NCI-H226 (cell line): ENCODE results near the gene NPLOC4.
A peak's percentile ranks its signal among the peaks of the same experiment; 100 is the strongest.

Experiments
- DNase-seq: peaks from one replicate; pipeline ENCODE4 v3.0.0-alpha.2; 2015

The NPLOC4 gene

GRCh38 chr17:81514739-81515529 is 122.0 kb downstream of the NPLOC4 start:
- peak; percentile 83 for DNase-seq

GRCh38 chr17:81514489-81514738 is 122.5 kb downstream of the NPLOC4 start:
- DNase-seq: peak; percentile 5

- DNase-seq: peak; percentile 69
These were observed 123.0 kb downstream of the NPLOC4 start for GRCh38 chr17:81513753-81514488.

GRCh38 chr17:81513372-81513752 is 123.5 kb downstream of the NPLOC4 start:
- peak; percentile 48 for DNase-seq

GRCh38 chr17:81512562-81513371 is 124.1 kb downstream of the NPLOC4 start, which contains the start of gene ACTG1:
ACTG1 (minus strand) TSS chr17:81512799; CDS start chr17:81512354, 445 bp downstream.
- DNase-seq: peak; percentile 85

GRCh38 chr17:81511804-81512561 is 124.9 kb downstream of the NPLOC4 start:
- no peak for DNase-seq

- no peak for DNase-seq
These were observed 125.4 kb downstream of the NPLOC4 start for GRCh38 chr17:81511554-81511803.

GRCh38 chr17:81510785-81511553 is 125.9 kb downstream of the NPLOC4 start:
- DNase-seq: peak; percentile 15

GRCh38 chr17:81509972-81510784 is 126.7 kb downstream of the NPLOC4 start:
- DNase-seq: no peak

- DNase-seq: no peak
These were observed 127.5 kb downstream of the NPLOC4 start for GRCh38 chr17:81509207-81509971.

GRCh38 chr17:81508639-81509206 is 128.2 kb downstream of the NPLOC4 start:
- DNase-seq: no peak
